ENCODE measurements around the gene OS9. TPM values are rescaled to one million over a fixed set of nuclear protein-coding genes. Genes with fewer than 3 reads are reported as not detected.

OS9 gene
- total RNA-seq, 1 donor from 2014 or later, result 233 TPM

GRCh38 chr12:57715786-57716185, 21.9 kb downstream of the OS9 start:
- Histone ChIP-seq H3K4me3 (no peak overlapping the region), H3K27me3 (no peaks in the 10 kb centered on the region), H3K9me3 (no peaks in the 10 kb centered on the region), H3K4me1 (no peaks in the 10 kb centered on the region), H3K36me3 (peaks cover 61 to 66% of the 10 kb centered on the region in 2 donors), H3K27ac (no peak overlapping the region)
- intact Hi-C loops (cut with DNase I), result no loop called here
- DNase-seq (ENCODE audit: low spot score in 2 of 2), result peak in 1 of 2 donors; percentile 28
- TF ChIP-seq CTCF (IDR thresholded peaks at IDR 0.05), result no peak

- Histone ChIP-seq H3K4me3 (no peak overlapping the region), H3K4me1 (no peaks in the 10 kb centered on the region), H3K36me3 (peaks cover 66 to 71% of the 10 kb centered on the region in 2 donors), H3K9me3 (no peaks in the 10 kb centered on the region), H3K27me3 (no peaks in the 10 kb centered on the region), H3K27ac (no peak overlapping the region)
- no peak for DNase-seq (ENCODE audit: low spot score in 2 of 2)
- intact Hi-C loops (cut with DNase I), result no loop called here
- TF ChIP-seq CTCF (IDR thresholded peaks at IDR 0.05), result no peak
Measured at GRCh38 chr12:57716305-57716704, 22.4 kb downstream of the OS9 start.

GRCh38 chr12:57717131-57717530, 23.2 kb downstream of the OS9 start:
- intact Hi-C loops (cut with DNase I), result no loop called here
- Histone ChIP-seq H3K9me3 (no peaks in the 10 kb centered on the region), H3K27me3 (no peaks in the 10 kb centered on the region), H3K27ac (no peak overlapping the region), H3K4me1 (no peaks in the 10 kb centered on the region), H3K4me3 (no peak overlapping the region), H3K36me3 (peaks cover 70 to 76% of the 10 kb centered on the region in 2 donors)
- TF ChIP-seq CTCF (IDR thresholded peaks at IDR 0.05), result no peak
- no peak for DNase-seq (ENCODE audit: low spot score in 2 of 2)

GRCh38 chr12:57717846-57718640, 24.1 kb downstream of the OS9 start:
- intact Hi-C loops (cut with DNase I), result no loop called here
- Histone ChIP-seq H3K27ac (no peak overlapping the region), H3K4me1 (no peaks in the 10 kb centered on the region), H3K9me3 (no peaks in the 10 kb centered on the region), H3K27me3 (no peaks in the 10 kb centered on the region), H3K36me3 (peaks cover 70 to 76% of the 10 kb centered on the region in 2 donors), H3K4me3 (no peak overlapping the region)
- no peak for DNase-seq (ENCODE audit: low spot score in 2 of 2)
- no peak for TF ChIP-seq CTCF (IDR thresholded peaks at IDR 0.05)

GRCh38 chr12:57718641-57719528, 25.0 kb downstream of the OS9 start:
- Histone ChIP-seq H3K4me3 (no peak overlapping the region), H3K36me3 (peaks cover 70 to 76% of the 10 kb centered on the region in 2 donors), H3K27ac (no peak overlapping the region), H3K27me3 (no peaks in the 10 kb centered on the region), H3K9me3 (no peaks in the 10 kb centered on the region), H3K4me1 (no peaks in the 10 kb centered on the region)
- no peak for TF ChIP-seq CTCF (IDR thresholded peaks at IDR 0.05)
- DNase-seq (ENCODE audit: low spot score in 2 of 2), result no peak
- intact Hi-C loops (cut with DNase I), result no loop called here

All from ascending aorta (tissue), 2 donors.